ENCODE results near the gene ILKAP. TPM values are rescaled to one million over a fixed set of nuclear protein-coding genes. Genes with fewer than 3 reads are reported as not detected.
A peak's percentile ranks its signal among the peaks of the same experiment; 100 is the strongest.

The ILKAP gene
- total RNA-seq, 1 experiment from 2014 or later, result 41.5 TPM

- H3K56ac ChIP-seq (ENCODE audit: insufficient read length, low read depth, low read length), result no peak overlapping the region
- H3K4me2 ChIP-seq (ENCODE audit: insufficient read depth, insufficient read length, low read length), result peak overlapping the region; percentile 31
- Mint-ChIP-seq H3K27ac (no peak overlapping the region), H3K9me3 (peaks cover 2 to 3% of the 10 kb centered on the region in 2 experiments; a peak in 3 of 5 replicates), H3K4me1 (peaks cover 12 to 18% of the 10 kb centered on the region in 2 experiments), H3K4me3 (peak overlapping the region; percentile 39 to 65; a peak in 3 of 5 replicates), H3K27me3 (ENCODE audit: low read depth) (peaks cover 57% of the 10 kb centered on the region), H3K36me3 (ENCODE audit: insufficient read depth in 1 of 3, low read depth in 3 of 3) (peaks cover 3 to 5% (median 4%) of the 10 kb centered on the region in 3 experiments; a peak in 5 of 7 replicates)
- H3K14ac ChIP-seq (ENCODE audit: insufficient read depth, low read length), result peak overlapping the region; percentile 73
- H2BK20ac ChIP-seq (ENCODE audit: low read depth, low read length, poor library complexity, severe bottlenecking), result no peak overlapping the region
- H3K79me2 ChIP-seq (ENCODE audit: insufficient read depth, low read length), result no peaks in the 10 kb centered on the region; the same call in 1 of the 2 replicates
- H2BK15ac ChIP-seq (ENCODE audit: low read depth, low read length), result no peak overlapping the region
- no peaks in the 10 kb centered on the region for H4K20me1 ChIP-seq (ENCODE audit: control insufficient read depth, insufficient read depth, insufficient read length)
- H3K4ac ChIP-seq (ENCODE audit: low read depth, low read length), result no peak overlapping the region
- H2AK5ac ChIP-seq (ENCODE audit: insufficient read length, low read length), result no peak overlapping the region
- no peak overlapping the region for H4K5ac ChIP-seq (ENCODE audit: insufficient read length, low read depth, low read length)
- H2BK12ac ChIP-seq (ENCODE audit: insufficient read length, low read depth, low read length), result no peak overlapping the region
- no peak overlapping the region for H3K23ac ChIP-seq (ENCODE audit: insufficient read length, low read depth, low read length)
- no peak for DNase-seq
- peak overlapping the region; percentile 28 for H3K18ac ChIP-seq (ENCODE audit: insufficient read length, low read depth, low read length)
- WGBS (ENCODE audit: extremely low coverage, insufficient read length, low lambda C conversion rate), result no CpG with 5 or more reads among the region's 43 CpGs
- H3K27me3 ChIP-seq (ENCODE audit: insufficient read depth, low read length), result peaks cover 15% of the 10 kb centered on the region; the same call in 1 of the 2 replicates
- H3K4me1 ChIP-seq (ENCODE audit: insufficient read depth, low read length), result peaks cover 3% of the 10 kb centered on the region; the same call in 1 of the 2 replicates
- peak overlapping the region; percentile 15 for H3K9ac ChIP-seq (ENCODE audit: extremely low read depth, insufficient read length, low read length)
- H2AFZ ChIP-seq (ENCODE audit: low read length), result no peak overlapping the region
- TF ChIP-seq CTCF (conservative IDR thresholded peaks at IDR 0.05), result no peak
- H4K91ac ChIP-seq (ENCODE audit: insufficient read length, low read depth, low read length), result no peak overlapping the region
- no peak overlapping the region for H2BK5ac ChIP-seq (ENCODE audit: insufficient read length, low read length)
- no peaks in the 10 kb centered on the region for H3K79me1 ChIP-seq (ENCODE audit: insufficient read depth, low read depth, low read length, poor library complexity, severe bottlenecking)
- H3K9me3 ChIP-seq (ENCODE audit: control insufficient read depth, low read depth, low read length), result no peaks in the 10 kb centered on the region
- no peak overlapping the region for H3T11ph ChIP-seq (ENCODE audit: low read length)
- peaks cover 4% of the 10 kb centered on the region for H3K23me2 ChIP-seq (ENCODE audit: insufficient read length, low read depth, low read length, poor library complexity, severe bottlenecking)
- no peak overlapping the region for H3K27ac ChIP-seq (ENCODE audit: insufficient read length, low read depth, low read length)
- H2BK120ac ChIP-seq (ENCODE audit: low read depth, low read length, poor library complexity, severe bottlenecking), result no peak overlapping the region
- H4K8ac ChIP-seq (replicated peaks; ENCODE audit: insufficient read length, low read depth, low read length), result no peak overlapping the region
These were observed 36.0 kb upstream of the ILKAP start for GRCh38 chr2:238239543-238239862.

Data from H9 (cell line).